Lower lobe of right lung (tissue), 2 donors: ENCODE results near the gene MAGEB6B. TPM values are rescaled to one million over a fixed set of nuclear protein-coding genes. Genes with fewer than 3 reads are reported as not detected.
"Not testable (repeated sequence)": the region's sequence is repeated elsewhere in the genome, so short reads cannot be mapped to it uniquely, and the experiment has no call there.

Experiments used
- ATAC-seq, 2 donors: fragments of 200-7000 bp; cut with Tn5 transposase; one replicate each; pipeline ENCODE4 v1.9.1; 2020 to 2022; ENCODE audit warnings: mild to moderate bottlenecking in 2 of 2, moderate library complexity in 2 of 2
- DNase-seq: peaks from one replicate; pipeline ENCODE4 v3.0.0-alpha.2; 2020
- H3K27ac ChIP-seq: fragments of 200-600 bp; one replicate; pipeline ENCODE4 v1.8.0; 2022
- H3K27me3 ChIP-seq: fragments of 200-600 bp; one replicate; pipeline ENCODE4 v1.8.0; 2022; ENCODE audit warnings: low read depth
- H3K36me3 ChIP-seq: fragments of 200-600 bp; one replicate; pipeline ENCODE4 v1.8.0; 2022; ENCODE audit warnings: mild to moderate bottlenecking
- H3K4me1 ChIP-seq: fragments of 200-600 bp; one replicate; pipeline ENCODE4 v1.8.0; 2022
- H3K4me3 ChIP-seq: fragments of 200-600 bp; one replicate; pipeline ENCODE4 v1.8.0; 2022; ENCODE audit warnings: mild to moderate bottlenecking
- H3K9me3 ChIP-seq: fragments of 200-600 bp; one replicate; pipeline ENCODE4 v1.8.0; 2022
- CTCF ChIP-seq: fragments of 200-600 bp; IDR thresholded peaks from one replicate; pipeline ENCODE4 v1.8.0; 2022; ENCODE audit warnings: antibody characterized with exemption, mild to moderate bottlenecking
- intact Hi-C: fragments of 100-400 bp; cut with DNase I; formaldehyde crosslinking; loops from one replicate; pipeline ENCODE4 v1.11.0; 2022
- long read RNA-seq: library from polyadenylated mRNA; unstranded; transcript quantifications from one replicate; pipeline ENCODE4 v2.0.0, GENCODE V29; 2021
- total RNA-seq: library from RNA; stranded (reverse); fragmentation: NEBNext Ultra II Directional; extraction: Animal tissue kit (Norgen Biotek cat#: 25700); gene quantifications from one replicate; pipeline ENCODE4 v1.2.1, GENCODE V29; 2021
- donor health status: DM: no; HTN: yes; CAD: no; lungs with severe emphysema.

The MAGEB6B gene
- not detected for total RNA-seq
- long read RNA-seq = 0 reads

GRCh38 chrX:26160301-26160700, at the start of gene MAGEB6B:
MAGEB6B (plus strand) TSS chrX:26160601; CDS start chrX:26160601, 0 bp downstream.
- no peaks in the 10 kb centered on the region for H3K9me3 ChIP-seq
- intact Hi-C loops = no loop called here
- H3K27ac ChIP-seq = no peak within 1 kb of the TSS
- ATAC-seq (no peak), DNase-seq (no peak)
- TF ChIP-seq CTCF = no peak
- H3K4me3 ChIP-seq = no peak within 1 kb of the TSS
- H3K27me3 ChIP-seq = no peaks in the 10 kb centered on the region
- no peaks in the 10 kb centered on the region for H3K4me1 ChIP-seq
- no peaks in the 10 kb centered on the region for H3K36me3 ChIP-seq

GRCh38 chrX:26138274-26138673, 22.1 kb upstream of the MAGEB6B start, which contains the start of gene MAGEB18:
MAGEB18 (plus strand) TSS chrX:26138343; CDS start chrX:26138986, 643 bp downstream.
- no peaks in the 10 kb centered on the region for H3K4me1 ChIP-seq
- no peak for DNase-seq
- H3K27ac ChIP-seq = no peak within 1 kb of the TSS
- H3K36me3 ChIP-seq = no peaks in the 10 kb centered on the region
- TF ChIP-seq CTCF = no peak
- no peak within 1 kb of the TSS for H3K4me3 ChIP-seq
- ATAC-seq = no peak
- H3K27me3 ChIP-seq = no peaks in the 10 kb centered on the region
- no peaks in the 10 kb centered on the region for H3K9me3 ChIP-seq
- intact Hi-C loops = no loop called here

GRCh38 chrX:26146024-26146423, 14.4 kb upstream of the MAGEB6B start:
- intact Hi-C loops = no loop called here
- no peak overlapping the region for H3K4me3 ChIP-seq
- no peaks in the 10 kb centered on the region for H3K36me3 ChIP-seq
- no peak for TF ChIP-seq CTCF
- H3K9me3 ChIP-seq = no peaks in the 10 kb centered on the region
- ATAC-seq (no peak), DNase-seq (no peak)
- no peak overlapping the region for H3K27ac ChIP-seq
- no peaks in the 10 kb centered on the region for H3K27me3 ChIP-seq
- H3K4me1 ChIP-seq = no peaks in the 10 kb centered on the region

GRCh38 chrX:26192204-26192603, 31.8 kb downstream of the MAGEB6B start, which contains the start of gene MAGEB6:
MAGEB6 (plus strand) TSS chrX:26192440; CDS start chrX:26193847, 1,407 bp downstream.
- Histone ChIP-seq H3K27ac (no peak within 1 kb of the TSS), H3K4me3 (no peak within 1 kb of the TSS), H3K4me1 (no peaks in the 10 kb centered on the region), H3K27me3 (no peaks in the 10 kb centered on the region), H3K36me3 (no peaks in the 10 kb centered on the region), H3K9me3 (no peaks in the 10 kb centered on the region)
- TF ChIP-seq CTCF = no peak
- ATAC-seq (no peak), DNase-seq (no peak)
- intact Hi-C loops = no loop called here

GRCh38 chrX:26203561-26203960, 43.2 kb downstream of the MAGEB6B start:
- no peak for TF ChIP-seq CTCF
- DNase-seq (no peak), ATAC-seq (no peak)
- intact Hi-C loops = no loop called here
- Histone ChIP-seq H3K4me3 (no peak overlapping the region), H3K36me3 (no peaks in the 10 kb centered on the region), H3K4me1 (no peaks in the 10 kb centered on the region), H3K27ac (no peak overlapping the region), H3K27me3 (no peaks in the 10 kb centered on the region), H3K9me3 (no peaks in the 10 kb centered on the region)

- not testable (repeated sequence) for ATAC-seq, DNase-seq
These were observed 44.3 kb downstream of the MAGEB6B start for GRCh38 chrX:26204717-26205116.

More at GRCh38 chrX:26204717-26205116, 44.3 kb downstream of the MAGEB6B start:
- H3K27me3 ChIP-seq, intact Hi-C loops, H3K9me3 ChIP-seq, H3K4me3 ChIP-seq, H3K36me3 ChIP-seq, H3K27ac ChIP-seq, H3K4me1 ChIP-seq: not testable (repeated sequence)
